ENCODE data around the gene DNAH1.

DNAH1 gene

DNA sequence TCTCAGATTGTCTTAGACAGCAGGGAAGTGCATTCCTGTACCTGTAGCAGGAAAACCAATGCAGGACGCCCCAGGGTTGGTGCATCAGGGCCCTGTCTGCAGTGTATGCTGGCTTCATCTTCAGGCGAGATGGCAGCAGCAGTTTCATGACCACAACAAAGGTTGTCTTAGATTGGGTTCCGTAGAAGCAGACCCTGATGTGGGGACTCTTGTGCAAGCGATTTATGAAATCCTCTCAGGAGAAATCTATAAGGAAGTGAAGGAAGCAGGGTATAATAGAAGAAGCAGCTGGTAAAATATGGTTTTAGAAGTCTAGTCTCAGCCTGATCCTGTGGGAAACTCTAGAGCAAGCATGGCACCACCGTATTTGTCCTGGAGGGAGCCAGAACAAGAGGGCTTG lies 25.0 kb downstream of the DNAH1 start:
- DNase-seq = no peak

DNA sequence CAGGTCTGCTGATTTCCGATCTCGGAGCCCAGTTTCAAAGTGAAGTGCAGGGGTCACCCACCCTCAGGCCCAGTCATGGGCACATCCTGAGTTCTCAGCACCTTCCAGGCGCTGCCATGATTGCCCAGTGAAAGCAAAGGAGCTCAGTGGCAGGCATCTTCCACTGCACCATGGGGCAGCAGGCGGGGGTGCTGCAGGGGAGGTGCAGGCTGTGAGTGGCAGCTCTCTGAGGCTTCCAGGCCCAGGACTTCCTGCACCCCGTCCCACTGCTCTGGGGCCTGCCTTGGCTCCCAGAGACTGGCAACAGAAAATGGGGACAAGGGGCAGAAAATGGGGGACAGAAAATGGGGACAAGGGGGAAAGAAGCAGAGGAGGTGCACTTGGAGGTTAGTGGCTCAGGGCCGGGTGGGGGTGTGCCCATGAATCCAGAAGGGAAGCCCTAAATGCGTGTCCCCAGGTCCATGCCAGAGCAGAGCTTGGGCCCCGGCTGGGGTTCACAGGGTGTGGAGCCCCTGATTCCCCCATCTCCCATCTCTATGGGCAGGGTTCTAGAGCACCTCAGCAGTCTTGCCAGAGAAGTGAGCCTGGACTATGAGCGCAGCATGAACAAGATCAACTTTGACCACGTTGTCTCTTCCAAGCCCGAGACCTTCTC lies 28.0 kb downstream of the DNAH1 start:
- no peak for DNase-seq

DNA sequence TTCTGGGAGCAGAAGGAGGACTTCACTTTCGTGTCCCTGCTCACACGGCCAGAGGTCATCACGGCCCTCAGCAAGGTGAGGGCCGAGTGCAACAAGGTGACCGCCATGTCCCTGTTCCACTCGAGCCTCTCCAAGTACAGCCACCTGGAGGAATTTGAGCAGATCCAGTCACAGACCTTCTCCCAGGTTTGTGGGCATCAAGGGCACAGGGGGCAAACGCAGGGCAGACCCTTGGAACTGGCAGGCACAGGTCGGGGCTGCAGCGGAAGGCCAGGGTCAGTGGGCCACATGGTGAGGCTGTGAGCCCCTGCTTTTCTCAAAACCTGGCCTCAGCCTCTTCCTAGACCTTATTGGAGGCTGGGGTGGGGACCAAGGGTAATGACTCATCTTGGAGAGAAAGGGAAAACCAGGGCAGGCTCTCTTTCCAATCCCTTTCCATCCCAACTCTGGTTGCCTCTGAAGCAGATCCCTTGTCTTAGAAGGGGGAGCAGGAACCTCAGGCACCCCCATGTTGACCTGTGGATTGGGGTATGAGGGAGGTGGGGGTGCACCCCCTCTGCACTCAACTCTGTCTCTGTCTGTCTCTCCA lies 29.5 kb downstream of the DNAH1 start:
- DNase-seq = no peak

DNA sequence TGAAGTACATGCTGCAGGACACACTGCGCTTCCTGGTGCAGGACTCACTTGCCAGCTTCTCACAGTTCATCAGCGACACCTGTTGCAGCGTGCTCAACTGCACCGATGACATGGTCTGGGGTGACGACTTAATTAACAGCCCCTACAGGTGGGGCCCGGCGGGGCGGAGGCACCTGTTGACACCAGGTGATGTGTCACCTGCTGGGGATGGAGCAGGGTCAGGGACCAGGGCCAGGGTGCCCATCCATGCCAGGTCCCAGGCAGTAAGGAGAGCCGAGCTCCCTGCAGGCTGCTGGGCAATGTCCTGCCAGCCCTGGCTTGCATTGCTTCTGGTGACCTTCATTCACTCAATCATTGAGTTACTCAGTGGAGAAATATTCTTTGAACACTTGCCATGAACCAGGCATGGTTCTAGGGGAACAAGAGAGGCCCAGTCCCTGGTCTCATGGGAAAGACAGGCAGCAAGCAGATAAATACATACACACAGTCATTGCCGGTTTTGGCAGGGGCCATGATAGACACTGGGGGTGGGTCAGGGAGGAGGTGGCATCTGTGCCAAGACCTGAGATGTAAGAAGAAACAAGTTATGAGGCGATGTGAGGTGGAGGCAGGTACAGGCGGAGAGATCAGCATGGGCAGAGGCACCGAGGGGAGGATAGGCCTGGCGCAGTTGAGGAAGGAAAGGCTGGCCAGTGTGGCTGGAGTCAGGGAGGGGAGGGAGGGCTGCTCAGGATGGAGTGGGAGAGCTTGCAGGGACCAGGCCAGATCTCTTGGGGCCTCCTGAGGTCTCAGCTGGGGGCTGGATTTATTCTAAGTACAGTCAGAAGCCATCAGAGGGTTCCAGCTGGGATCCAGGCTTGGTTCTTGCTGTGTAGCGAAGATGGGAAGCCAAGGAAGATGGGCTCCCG lies 30.8 kb downstream of the DNAH1 start:
- DNase-seq = no peak

DNA sequence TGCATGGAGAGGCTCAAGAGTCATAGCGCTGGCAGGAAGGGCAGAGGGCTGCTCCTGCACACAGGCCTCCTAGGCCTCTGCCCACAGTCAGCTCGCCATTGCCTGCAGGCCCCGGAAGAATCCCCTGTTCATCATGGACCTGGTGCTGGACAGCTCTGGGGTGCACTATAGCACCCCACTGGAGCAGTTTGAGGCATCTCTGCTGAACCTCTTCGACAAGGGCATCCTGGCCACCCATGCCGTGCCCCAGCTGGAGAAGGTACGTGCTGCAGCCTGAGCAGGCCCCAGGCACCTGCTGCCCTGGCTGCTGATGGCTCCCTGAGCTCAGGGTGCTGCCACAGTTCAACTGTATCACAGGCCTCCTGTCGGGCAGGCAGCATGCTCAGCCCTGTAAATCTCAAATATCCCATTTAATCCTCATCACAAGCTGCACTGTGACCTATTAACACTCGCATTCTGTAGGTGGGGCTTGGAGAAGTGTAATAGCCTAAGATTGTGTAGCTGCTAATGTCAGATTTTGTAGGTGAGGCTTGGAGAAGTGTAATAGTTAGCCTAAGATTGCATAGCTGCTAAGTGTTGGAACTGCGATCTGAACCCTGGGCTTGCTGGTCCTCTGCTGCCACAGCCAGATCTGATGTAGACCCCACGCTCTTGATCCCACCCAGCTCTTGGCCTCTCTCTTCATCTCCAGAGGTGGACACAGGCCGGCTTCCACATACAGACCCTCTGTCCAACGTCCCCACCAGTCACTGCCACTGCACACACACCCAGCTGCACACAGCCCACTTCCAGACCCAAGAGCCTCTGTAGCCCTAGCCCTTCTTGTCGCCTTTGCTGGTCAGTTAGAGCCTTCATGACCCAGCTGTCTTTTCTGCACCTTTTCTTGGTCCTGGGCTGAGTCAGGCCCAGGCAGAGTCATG lies 31.9 kb downstream of the DNAH1 start:
- no peak for DNase-seq

DNA sequence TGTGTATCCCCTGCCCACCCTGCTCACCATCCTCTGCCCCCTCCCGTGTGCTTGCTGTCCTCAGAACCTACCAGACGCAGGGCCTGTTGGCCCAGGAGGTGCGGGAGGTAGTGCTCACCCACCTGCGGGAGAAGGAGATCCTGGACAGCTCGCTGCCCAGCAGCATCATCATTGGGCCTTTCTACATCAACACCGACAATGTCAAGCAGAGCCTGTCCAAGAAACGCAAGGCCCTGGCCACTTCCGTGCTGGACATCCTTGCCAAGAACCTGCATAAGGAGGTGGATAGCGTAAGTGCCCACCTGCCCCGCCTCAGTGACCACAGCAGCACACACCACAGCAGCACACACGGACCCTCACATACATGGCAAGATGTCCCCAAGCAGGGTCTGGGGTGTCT lies 33.0 kb downstream of the DNAH1 start:
- no peak for DNase-seq

DNA sequence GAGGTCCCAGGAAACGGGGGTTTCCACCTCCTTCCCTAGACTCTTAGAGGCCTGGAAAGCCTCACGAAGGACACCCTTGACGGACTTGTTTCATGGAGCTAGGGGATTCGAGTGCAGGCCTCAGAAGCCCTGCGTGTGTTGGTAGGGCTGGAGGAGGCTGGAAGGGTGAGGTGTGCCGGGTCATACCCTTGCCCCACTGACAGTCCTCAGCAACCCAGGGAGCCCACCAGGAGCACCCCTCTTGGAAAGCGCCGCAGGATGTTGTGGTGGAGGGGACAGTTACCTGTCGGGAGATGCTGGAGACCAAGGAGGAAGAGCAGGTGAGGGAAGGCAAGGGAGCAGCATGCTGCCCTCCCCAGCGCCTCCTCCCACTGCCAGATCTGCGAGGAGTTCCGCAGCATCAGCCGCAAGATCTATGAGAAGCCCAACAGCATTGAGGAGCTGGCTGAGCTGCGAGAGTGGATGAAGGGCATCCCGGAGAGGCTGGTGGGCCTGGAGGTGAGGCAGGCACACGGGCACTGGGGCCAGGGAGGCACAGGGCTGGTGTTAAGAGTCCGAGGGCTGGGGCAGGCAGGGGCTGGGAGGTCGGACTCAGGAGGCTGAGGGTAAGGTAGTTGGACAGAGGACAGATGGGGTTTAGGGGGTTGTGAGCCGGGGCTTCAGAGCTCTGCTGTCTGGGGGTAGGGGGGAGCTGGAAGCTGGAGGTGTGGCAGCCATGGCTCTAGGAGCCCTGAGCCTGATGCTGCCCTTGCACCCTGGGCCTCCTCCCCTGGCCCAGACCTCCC lies 33.7 kb downstream of the DNAH1 start:
- peak in 1 of 3 experiments; percentile 26 for DNase-seq

DNA sequence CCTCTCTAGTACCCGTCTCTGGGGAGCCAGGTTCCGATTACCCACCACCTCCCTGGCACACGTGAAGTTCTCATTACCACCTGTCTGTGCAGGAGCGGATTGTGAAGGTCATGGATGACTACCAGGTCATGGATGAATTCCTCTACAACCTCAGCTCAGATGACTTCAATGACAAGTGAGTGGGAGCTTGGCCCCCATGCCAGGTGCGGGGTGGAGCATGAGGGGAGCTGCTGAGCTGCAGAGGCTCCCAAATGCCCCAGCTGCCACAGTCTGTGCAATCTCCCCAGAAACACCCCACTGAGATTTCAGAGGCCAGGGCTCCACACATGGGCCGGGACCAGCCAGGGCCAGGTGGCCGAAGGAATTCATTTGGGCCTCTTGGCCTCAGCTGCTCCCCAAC lies 34.3 kb downstream of the DNAH1 start:
- peak in 1 of 3 experiments; percentile 79 for DNase-seq

DNA sequence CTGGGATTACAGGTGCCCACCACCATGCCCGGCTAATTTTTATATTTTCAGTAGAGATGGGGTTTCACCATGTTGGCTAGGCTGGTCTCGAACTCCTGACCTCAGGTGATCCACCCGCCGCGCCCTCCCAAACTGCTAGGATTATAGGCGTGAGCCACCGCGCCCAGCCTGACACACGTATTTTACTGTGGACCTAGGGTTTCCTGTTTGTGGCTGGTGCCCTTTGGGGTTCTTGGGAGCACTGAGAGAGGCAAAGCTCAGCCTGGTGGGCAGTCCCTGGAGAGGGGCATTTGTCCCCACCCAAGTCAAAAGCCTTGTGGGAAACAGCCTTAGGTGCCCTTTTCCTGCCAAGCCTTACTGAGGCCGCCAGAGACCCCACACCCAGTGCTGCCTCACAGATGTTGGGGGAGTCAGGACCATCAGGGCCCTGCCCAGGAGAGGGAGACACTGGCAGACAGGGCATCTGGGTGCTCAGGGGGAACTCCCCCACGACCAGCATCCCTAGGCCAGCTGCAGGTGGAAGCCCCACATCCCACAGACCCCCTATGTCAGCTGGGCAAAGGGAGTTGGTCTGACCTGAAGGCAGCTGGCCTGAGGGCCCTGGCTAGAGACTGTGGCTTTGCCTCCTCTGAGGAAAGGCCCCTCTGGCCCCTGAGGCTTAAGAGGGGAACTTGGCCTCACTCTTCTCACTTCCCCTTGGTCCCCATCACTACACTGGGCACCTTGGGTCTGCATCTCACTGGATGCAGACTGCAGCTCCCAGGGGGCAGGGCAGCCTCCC lies 35.1 kb downstream of the DNAH1 start:
- no peak for DNase-seq

DNA sequence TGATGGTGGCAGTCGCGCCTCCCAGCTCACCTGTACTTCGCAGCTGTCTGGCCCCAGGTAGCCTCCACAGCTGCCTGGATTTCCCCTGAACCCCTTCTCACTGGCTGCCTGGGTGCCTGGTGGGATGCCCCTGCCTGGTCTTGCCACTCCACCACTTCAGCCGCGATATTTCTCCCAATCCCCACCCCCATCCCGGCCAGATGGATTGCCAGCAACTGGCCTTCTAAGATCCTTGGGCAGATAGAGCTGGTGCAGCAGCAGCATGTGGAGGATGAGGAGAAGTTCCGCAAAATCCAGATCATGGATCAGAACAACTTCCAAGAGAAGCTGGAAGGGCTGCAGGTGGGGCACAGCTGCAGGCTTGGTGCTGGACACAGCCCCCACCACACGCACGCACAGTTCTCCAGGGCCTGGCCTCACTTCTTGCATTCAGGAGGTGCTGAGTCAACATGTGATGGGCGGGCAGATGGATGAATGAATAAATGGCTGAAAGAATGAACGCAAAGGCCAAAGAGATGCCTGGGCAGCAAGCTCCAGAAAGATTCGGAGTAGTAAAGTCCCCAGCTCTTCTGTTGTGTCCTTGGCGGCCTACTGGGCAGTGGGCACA lies 35.7 kb downstream of the DNAH1 start:
- DNase-seq = no peak

DNA sequence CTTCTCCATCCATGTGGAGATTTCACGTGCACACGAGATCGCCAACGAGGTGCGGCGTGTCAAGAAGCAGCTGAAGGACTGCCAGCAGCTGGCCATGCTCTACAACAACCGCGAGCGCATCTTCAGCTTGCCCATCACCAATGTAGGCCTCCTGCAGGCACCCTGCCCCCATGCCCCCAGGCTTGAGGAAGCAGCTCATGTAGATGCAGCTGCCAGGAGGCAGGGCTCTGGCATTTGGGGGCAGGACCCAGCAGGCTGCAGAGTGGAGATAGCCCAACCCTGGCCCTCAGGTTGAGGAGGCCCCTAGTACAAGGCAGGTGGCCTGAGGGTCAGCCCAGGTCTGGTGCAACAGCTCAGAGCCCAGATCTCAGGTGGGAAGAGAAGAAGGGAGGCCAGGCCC lies 36.4 kb downstream of the DNAH1 start:
- DNase-seq = peak in 2 of 3 experiments; percentile 3 to 11

DNA sequence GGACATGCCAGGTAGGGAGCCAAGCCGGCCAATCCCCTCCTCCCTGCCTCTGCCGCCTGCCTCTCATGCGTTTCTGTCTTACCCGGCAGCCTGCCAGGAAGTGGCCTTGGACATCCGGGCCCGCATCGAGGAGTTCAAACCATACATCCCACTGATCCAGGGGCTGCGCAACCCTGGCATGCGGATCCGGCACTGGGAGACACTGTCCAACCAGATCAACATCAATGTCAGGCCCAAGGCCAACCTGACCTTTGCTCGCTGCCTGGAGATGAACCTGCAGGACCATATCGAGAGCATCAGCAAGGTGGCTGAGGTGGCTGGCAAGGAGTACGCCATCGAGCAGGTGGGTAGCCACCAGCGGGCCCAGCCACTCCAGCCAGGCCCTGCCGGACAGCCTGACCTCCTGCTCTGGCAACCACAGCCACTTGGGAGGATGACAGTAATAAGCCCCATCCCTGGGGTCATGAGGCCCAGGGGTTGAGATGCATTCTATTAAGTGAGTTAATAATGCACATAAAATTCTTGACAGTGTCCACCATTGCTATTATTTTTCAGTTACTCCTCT lies 37.3 kb downstream of the DNAH1 start:
- no peak for DNase-seq

DNA sequence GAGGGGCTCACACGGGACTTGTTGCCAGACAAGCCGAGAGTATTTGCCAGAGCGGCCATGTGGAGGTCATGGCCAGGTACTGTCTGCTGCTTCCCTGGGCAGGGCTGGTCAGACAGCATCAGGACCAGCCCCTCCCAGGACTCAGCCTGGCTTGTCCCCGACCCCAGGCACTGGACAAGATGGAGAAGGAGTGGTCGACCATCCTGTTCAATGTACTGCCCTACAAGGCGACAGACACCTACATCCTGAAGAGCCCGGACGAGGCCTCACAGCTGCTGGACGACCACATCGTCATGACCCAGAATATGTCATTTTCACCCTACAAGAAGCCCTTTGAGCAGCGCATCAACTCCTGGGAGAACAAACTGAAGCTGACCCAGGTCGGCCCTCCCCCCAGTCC lies 38.6 kb downstream of the DNAH1 start:
- DNase-seq = no peak

DNA sequence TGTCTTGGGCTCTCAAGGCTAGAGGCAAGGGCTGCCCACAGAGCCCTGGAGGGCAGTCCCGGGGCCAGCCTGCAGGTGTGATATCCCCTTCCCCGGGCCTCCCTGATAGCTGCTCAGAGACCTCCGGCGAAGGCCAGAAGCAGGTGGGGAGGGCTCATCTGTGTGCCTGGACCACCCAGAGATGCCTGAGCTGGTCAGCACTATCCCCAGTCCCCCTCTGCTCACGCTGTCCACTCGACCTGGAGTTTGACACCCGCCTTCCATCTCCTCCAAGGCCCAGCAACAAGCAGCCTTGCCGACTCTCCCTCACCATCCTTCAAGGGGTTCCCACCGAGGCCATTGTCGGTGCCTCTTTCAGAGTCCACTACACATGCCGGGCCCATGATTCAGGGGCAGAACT lies 39.4 kb downstream of the DNAH1 start:
- DNase-seq = no peak

DNA sequence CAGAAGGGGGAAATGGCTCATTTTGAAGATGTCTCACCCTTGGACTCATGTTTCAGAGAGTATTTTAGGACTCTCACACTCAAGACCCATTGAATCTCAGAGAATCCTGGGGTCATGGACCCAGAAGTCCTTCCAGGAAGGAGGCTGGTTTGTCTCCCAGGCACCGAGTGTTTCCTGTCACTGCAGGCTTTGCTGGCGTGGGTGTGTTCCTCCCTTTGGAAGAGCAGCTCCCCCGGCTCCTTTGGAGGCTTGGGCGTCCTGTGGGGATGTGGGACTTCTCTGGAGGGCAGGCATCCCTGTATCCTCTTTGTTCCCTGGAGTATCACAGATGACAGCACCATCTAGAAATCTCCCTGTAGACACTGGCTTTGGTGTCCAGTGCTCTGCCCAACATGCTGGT lies 40.0 kb downstream of the DNAH1 start:
- DNase-seq = no peak

DNA sequence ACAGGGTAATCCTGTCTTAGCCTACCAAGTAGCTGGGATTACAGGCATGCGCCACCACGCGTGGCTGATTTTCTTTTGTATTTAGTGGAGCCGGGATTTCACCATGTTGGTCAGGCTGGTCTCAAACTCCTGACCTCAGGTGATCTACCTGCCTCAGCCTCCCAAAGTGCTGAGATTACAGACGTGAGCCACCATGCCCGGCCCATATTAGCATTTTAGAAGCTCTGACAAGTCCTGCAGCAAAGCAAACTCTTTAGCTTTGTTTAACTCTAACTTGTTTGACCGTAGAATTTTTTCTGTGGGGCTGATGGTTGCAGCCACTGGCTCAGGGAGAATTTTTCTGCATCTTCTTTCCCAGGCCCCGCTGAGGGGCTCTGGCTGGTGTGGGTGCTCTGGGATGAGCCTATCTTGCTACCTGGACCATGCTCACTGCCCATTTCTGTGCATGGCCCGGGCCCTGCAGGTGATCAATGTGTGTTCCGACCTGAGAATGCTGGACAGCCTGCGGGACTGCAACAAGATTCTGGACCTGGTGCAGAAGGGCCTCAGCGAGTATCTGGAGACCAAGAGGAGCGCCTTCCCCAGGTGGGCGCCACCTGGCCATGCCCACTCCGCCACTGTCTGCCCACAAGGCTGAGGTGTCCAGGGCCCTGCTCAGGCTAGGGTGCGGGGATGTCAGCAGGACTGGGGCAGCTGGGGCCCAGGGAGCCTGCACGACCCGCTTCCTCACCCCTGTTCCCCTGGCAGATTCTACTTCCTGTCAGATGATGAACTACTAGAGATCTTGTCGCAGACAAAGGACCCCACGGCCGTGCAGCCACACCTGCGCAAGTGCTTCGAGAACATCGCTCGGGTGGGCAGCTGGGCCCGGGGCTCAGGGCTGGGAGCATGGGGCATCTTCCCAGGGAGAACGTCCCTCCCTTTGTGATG lies 41.3 kb downstream of the DNAH1 start:
- no peak for DNase-seq

DNA sequence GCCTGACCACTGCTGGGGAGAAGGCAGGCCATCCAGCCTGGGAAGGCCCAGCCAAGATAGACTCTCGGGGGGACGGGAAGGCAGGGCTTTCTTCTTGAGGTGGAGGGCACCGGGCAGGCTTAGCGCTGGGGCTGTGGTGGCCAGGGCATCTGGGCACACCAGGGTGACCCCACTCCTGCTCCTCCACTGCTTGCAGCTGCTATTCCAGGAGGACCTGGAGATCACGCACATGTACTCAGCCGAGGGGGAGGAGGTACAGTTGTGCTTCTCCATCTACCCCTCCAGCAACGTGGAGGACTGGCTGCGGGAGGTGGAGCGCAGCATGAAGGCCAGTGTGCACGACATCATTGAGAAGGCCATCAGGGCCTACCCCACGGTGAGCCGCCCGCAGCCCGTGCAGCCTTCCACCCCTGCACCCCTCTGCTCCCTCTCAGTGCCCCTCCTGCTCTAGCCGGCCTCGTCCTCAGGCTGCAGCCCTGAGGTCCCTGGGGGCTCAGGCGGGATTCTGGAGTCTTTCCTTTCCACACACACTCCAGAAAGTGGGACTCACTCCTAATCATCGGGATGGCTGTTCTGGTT lies 42.3 kb downstream of the DNAH1 start:
- no peak for DNase-seq

DNA sequence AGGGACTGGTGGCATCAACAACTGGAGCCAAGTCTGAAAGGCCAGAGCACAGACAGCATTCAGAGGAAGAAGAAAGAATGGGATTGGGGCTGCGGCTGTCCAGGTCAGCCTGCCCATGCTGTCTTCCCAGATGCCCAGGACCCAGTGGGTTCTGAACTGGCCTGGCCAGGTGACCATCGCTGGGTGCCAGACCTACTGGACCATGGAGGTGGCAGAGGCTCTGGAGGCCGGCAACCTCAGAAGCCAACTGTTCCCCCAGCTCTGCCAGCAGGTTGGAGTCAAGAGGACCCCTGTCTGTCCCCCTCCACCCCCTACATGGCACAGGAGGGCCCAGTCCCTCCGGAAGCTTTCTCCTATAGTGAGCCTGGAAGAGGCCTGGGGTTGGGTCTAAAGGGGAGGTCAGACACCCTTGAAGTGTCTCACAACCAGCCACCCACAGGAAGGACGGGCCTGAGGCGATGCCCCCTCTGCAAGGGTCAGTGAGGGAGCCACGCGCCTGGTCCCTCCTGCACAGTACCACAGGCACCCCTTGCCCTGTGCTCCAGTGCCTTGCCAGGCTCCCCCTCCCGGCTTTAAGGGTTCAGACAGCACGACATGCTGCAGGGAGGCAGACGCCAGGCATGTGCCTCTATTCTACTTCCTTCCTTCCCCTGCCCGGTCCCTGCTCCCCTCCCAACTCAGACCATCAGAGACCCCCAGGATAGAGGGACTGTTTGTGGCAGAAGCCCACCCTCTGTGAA lies 43.2 kb downstream of the DNAH1 start:
- no peak for DNase-seq

Measured in NCI-H1417 (cell line).